Measurements from ENCODE around the gene APBB1IP. TPM values are rescaled to one million over a fixed set of nuclear protein-coding genes. Genes with fewer than 3 reads are reported as not detected.
"Not testable (repeated sequence)": the region's sequence is repeated elsewhere in the genome, so short reads cannot be mapped to it uniquely, and the experiment has no call there.

Gene APBB1IP
- total and polyA plus RNA-seq, 3 experiments from 2014 or later: 47.7 to 72.3 (median 48.9) TPM

- Mint-ChIP-seq H3K36me3 (peaks cover 0 to 41% (median 7%) of the 10 kb centered on the region in 3 donors), H3K27me3 (no peaks in the 10 kb centered on the region)
These were observed 30.6 kb downstream of the APBB1IP start for GRCh38 chr10:26468700-26469099.

GRCh38 chr10:26472492-26472778, 34.3 kb downstream of the APBB1IP start:
- Histone ChIP-seq H3K36me3 (ENCODE audit: insufficient read depth, low read length) (peaks cover 2% of the 10 kb centered on the region), H3K27me3 (ENCODE audit: insufficient read depth, low read length, poor library complexity, severe bottlenecking) (no peaks in the 10 kb centered on the region), H3K4me1 (ENCODE audit: insufficient read depth, low read length) (peaks cover 94% of the 10 kb centered on the region), H3K4me3 (ENCODE audit: low read length) (no peak overlapping the region), H3K27ac (ENCODE audit: low read depth, low read length) (no peak overlapping the region), H3K9me3 (ENCODE audit: low read length) (no peaks in the 10 kb centered on the region)
- Mint-ChIP-seq H3K27ac (peak overlapping the region; percentile 0 to 84 (median 68)), H3K27me3 (no peaks in the 10 kb centered on the region), H3K4me1 (peaks cover 81 to 94% (median 91%) of the 10 kb centered on the region in 3 donors), H3K36me3 (peaks cover 6 to 30% (median 6%) of the 10 kb centered on the region in 3 donors), H3K4me3 (peak overlapping the region in 4 of 7 donors; percentile 16 to 54 (median 50)), H3K9me3 (no peaks in the 10 kb centered on the region)
- CTCF ChIA-PET: interaction anchor here (1.4 kb wide), 1 partner anchor 23 kb away, joined by 4 read pairs; no protein-coding TSS in a partner anchor
- POLR2A ChIA-PET: no interaction called here
- DNase-seq: no peak

More at GRCh38 chr10:26468700-26469099, 30.6 kb downstream of the APBB1IP start:
- DNase-seq: peak; percentile 22 to 84 (median 69)
- no peaks in the 10 kb centered on the region for H3K9me3 ChIP-seq (ENCODE audit: low read length)
- H3K36me3 ChIP-seq (ENCODE audit: insufficient read depth, low read length): no peaks in the 10 kb centered on the region
- no peaks in the 10 kb centered on the region for H3K27me3 ChIP-seq (ENCODE audit: insufficient read depth, low read length, poor library complexity, severe bottlenecking)
- POLR2A ChIA-PET: interaction anchor here (0.6 to 1.5 kb wide), 8 partner anchors 16 to 1861 kb away, joined by 3 to 7 read pairs (median 4); no protein-coding TSS in a partner anchor
- no peaks in the 10 kb centered on the region for H3K9me3 Mint-ChIP-seq
- peak overlapping the region; percentile 15 to 86 (median 83) for H3K4me3 Mint-ChIP-seq
- H3K27ac ChIP-seq (ENCODE audit: low read depth, low read length): no peak overlapping the region
- H3K27ac Mint-ChIP-seq: peak overlapping the region; percentile 79 to 97 (median 93)
- peaks cover 84% of the 10 kb centered on the region for H3K4me1 ChIP-seq (ENCODE audit: insufficient read depth, low read length)
- peaks cover 83 to 97% (median 96%) of the 10 kb centered on the region in 3 donors for H3K4me1 Mint-ChIP-seq
- H3K4me3 ChIP-seq (ENCODE audit: low read length): peak overlapping the region; percentile 42
- CTCF ChIA-PET: interaction anchor here (0.7 to 2.6 kb wide), 8 partner anchors 11 to 1230 kb away, joined by 3 to 8 read pairs (median 4); partner anchors contain the start of genes MASTL and YME1L1

GRCh38 chr10:26474026-26474425, 35.9 kb downstream of the APBB1IP start:
- peaks cover 7 to 32% (median 8%) of the 10 kb centered on the region in 3 donors for H3K36me3 Mint-ChIP-seq
- Histone ChIP-seq H3K27me3 (ENCODE audit: insufficient read depth, low read length, poor library complexity, severe bottlenecking) (no peaks in the 10 kb centered on the region), H3K4me3 (ENCODE audit: low read length) (no peak overlapping the region), H3K4me1 (ENCODE audit: insufficient read depth, low read length) (peaks cover 94% of the 10 kb centered on the region), H3K36me3 (ENCODE audit: insufficient read depth, low read length) (peaks cover 4% of the 10 kb centered on the region), H3K9me3 (ENCODE audit: low read length) (no peaks in the 10 kb centered on the region), H3K27ac (ENCODE audit: low read depth, low read length) (no peak overlapping the region)
- no peaks in the 10 kb centered on the region for H3K27me3 Mint-ChIP-seq
- H3K4me3 Mint-ChIP-seq: peak overlapping the region in 6 of 7 donors; percentile 45 to 80 (median 74)
- peak overlapping the region in 7 of 8 donors; percentile 64 to 97 (median 92) for H3K27ac Mint-ChIP-seq
- H3K4me1 Mint-ChIP-seq: peaks cover 80 to 92% (median 89%) of the 10 kb centered on the region in 3 donors
- no peak for DNase-seq
- no peaks in the 10 kb centered on the region for H3K9me3 Mint-ChIP-seq
- ChIA-PET POLR2A (interaction anchor here (1.2 kb wide), 1 partner anchor 25 kb away, joined by 3 read pairs; no protein-coding TSS in a partner anchor), CTCF (interaction anchor here (0.8 to 1.0 kb wide), 2 partner anchors 16 to 130 kb away, joined by 3 read pairs; no protein-coding TSS in a partner anchor)

GRCh38 chr10:26474845-26475244, 36.7 kb downstream of the APBB1IP start:
- H3K4me3 ChIP-seq (ENCODE audit: low read length): peak overlapping the region; percentile 17
- H3K4me1 Mint-ChIP-seq: peaks cover 76 to 88% (median 86%) of the 10 kb centered on the region in 3 donors
- POLR2A ChIA-PET: interaction anchor here (1.0 to 1.2 kb wide), 2 partner anchors 19 to 25 kb away, joined by 3 to 4 read pairs; no protein-coding TSS in a partner anchor

GRCh38 chr10:26475386-26475785, 37.2 kb downstream of the APBB1IP start:
- H3K27ac Mint-ChIP-seq: peak overlapping the region; percentile 64 to 97 (median 92)
- CTCF ChIA-PET: interaction anchor here (1.8 kb wide), 2 partner anchors 9 to 10 kb away, joined by 5 to 6 read pairs; no protein-coding TSS in a partner anchor
- Histone ChIP-seq H3K4me3 (ENCODE audit: low read length) (peak overlapping the region; percentile 16), H3K4me1 (ENCODE audit: insufficient read depth, low read length) (peaks cover 95% of the 10 kb centered on the region), H3K27me3 (ENCODE audit: insufficient read depth, low read length, poor library complexity, severe bottlenecking) (no peaks in the 10 kb centered on the region), H3K27ac (ENCODE audit: low read depth, low read length) (peak overlapping the region; percentile 14), H3K36me3 (ENCODE audit: insufficient read depth, low read length) (peaks cover 4% of the 10 kb centered on the region), H3K9me3 (ENCODE audit: low read length) (no peaks in the 10 kb centered on the region)
- no peaks in the 10 kb centered on the region for H3K9me3 Mint-ChIP-seq
- H3K36me3 Mint-ChIP-seq: peaks cover 7 to 39% (median 8%) of the 10 kb centered on the region in 3 donors
- POLR2A ChIA-PET: interaction anchor here (1.0 to 1.5 kb wide), 2 partner anchors 20 to 33 kb away, joined by 4 read pairs; no protein-coding TSS in a partner anchor
- DNase-seq: no peak
- peaks cover 78 to 90% (median 88%) of the 10 kb centered on the region in 3 donors for H3K4me1 Mint-ChIP-seq
- peak overlapping the region; percentile 33 to 80 (median 74) for H3K4me3 Mint-ChIP-seq
- no peaks in the 10 kb centered on the region for H3K27me3 Mint-ChIP-seq

More at GRCh38 chr10:26474845-26475244, 36.7 kb downstream of the APBB1IP start:
- H3K27me3 Mint-ChIP-seq; H3K36me3 ChIP-seq (ENCODE audit: insufficient read depth, low read length); H3K9me3 Mint-ChIP-seq; H3K9me3 ChIP-seq (ENCODE audit: low read length); H3K27me3 ChIP-seq (ENCODE audit: insufficient read depth, low read length, poor library complexity, severe bottlenecking): not testable (repeated sequence)
- Mint-ChIP-seq H3K27ac (peak overlapping the region; percentile 64 to 97 (median 92)), H3K36me3 (peaks cover 7 to 35% (median 8%) of the 10 kb centered on the region in 3 donors), H3K4me3 (peak overlapping the region; percentile 33 to 80 (median 74))
- CTCF ChIA-PET: interaction anchor here (0.8 to 1.8 kb wide), 3 partner anchors 8 to 131 kb away, joined by 3 to 6 read pairs (median 3); no protein-coding TSS in a partner anchor
- H3K4me1 ChIP-seq (ENCODE audit: insufficient read depth, low read length): peaks cover 95% of the 10 kb centered on the region
- H3K27ac ChIP-seq (ENCODE audit: low read depth, low read length): peak overlapping the region; percentile 14
- peak in 2 of 5 donors; percentile 39 to 46 for DNase-seq

GRCh38 chr10:26477501-26477900, 39.4 kb downstream of the APBB1IP start:
- H3K27ac Mint-ChIP-seq: peak overlapping the region; percentile 68 to 97 (median 86)
- Histone ChIP-seq H3K36me3 (ENCODE audit: insufficient read depth, low read length) (peaks cover 4% of the 10 kb centered on the region), H3K27ac (ENCODE audit: low read depth, low read length) (no peak overlapping the region), H3K4me1 (ENCODE audit: insufficient read depth, low read length) (peaks cover 93% of the 10 kb centered on the region), H3K9me3 (ENCODE audit: low read length) (no peaks in the 10 kb centered on the region), H3K27me3 (ENCODE audit: insufficient read depth, low read length, poor library complexity, severe bottlenecking) (no peaks in the 10 kb centered on the region), H3K4me3 (ENCODE audit: low read length) (peak overlapping the region; percentile 12)
- H3K27me3 Mint-ChIP-seq: no peaks in the 10 kb centered on the region
- no peaks in the 10 kb centered on the region for H3K9me3 Mint-ChIP-seq
- no peak for DNase-seq
- peaks cover 3 to 31% (median 8%) of the 10 kb centered on the region in 3 donors for H3K36me3 Mint-ChIP-seq
- ChIA-PET POLR2A (interaction anchor here (0.6 kb wide), 1 partner anchor 70 kb away, joined by 3 read pairs; no protein-coding TSS in a partner anchor), CTCF (interaction anchor here (0.9 to 1.1 kb wide), 2 partner anchors 79 to 94 kb away, joined by 3 read pairs; no protein-coding TSS in a partner anchor)
- H3K4me3 Mint-ChIP-seq: peak overlapping the region in 4 of 7 donors; percentile 4 to 56 (median 29)
- H3K4me1 Mint-ChIP-seq: peaks cover 72 to 90% (median 88%) of the 10 kb centered on the region in 3 donors

- no peak overlapping the region for H3K27ac ChIP-seq (ENCODE audit: low read depth, low read length)
- peaks cover 3 to 30% (median 8%) of the 10 kb centered on the region in 3 donors for H3K36me3 Mint-ChIP-seq
- peaks cover 4% of the 10 kb centered on the region for H3K36me3 ChIP-seq (ENCODE audit: insufficient read depth, low read length)
- H3K27me3 ChIP-seq (ENCODE audit: insufficient read depth, low read length, poor library complexity, severe bottlenecking): no peaks in the 10 kb centered on the region
- H3K9me3 Mint-ChIP-seq: no peaks in the 10 kb centered on the region
- DNase-seq: no peak
- peaks cover 93% of the 10 kb centered on the region for H3K4me1 ChIP-seq (ENCODE audit: insufficient read depth, low read length)
- H3K4me1 Mint-ChIP-seq: peaks cover 68 to 90% (median 84%) of the 10 kb centered on the region in 3 donors
- CTCF ChIA-PET: interaction anchor here (0.9 to 1.1 kb wide), 2 partner anchors 78 to 94 kb away, joined by 3 read pairs; no protein-coding TSS in a partner anchor
- H3K9me3 ChIP-seq (ENCODE audit: low read length): no peaks in the 10 kb centered on the region
- no peak overlapping the region for H3K4me3 ChIP-seq (ENCODE audit: low read length)
- H3K27ac Mint-ChIP-seq: peak overlapping the region; percentile 68 to 99 (median 88)
- H3K4me3 Mint-ChIP-seq: peak overlapping the region; percentile 47 to 70 (median 62)
- H3K27me3 Mint-ChIP-seq: no peaks in the 10 kb centered on the region
- POLR2A ChIA-PET: interaction anchor here (0.6 kb wide), 1 partner anchor 70 kb away, joined by 3 read pairs; no protein-coding TSS in a partner anchor
These were observed 39.9 kb downstream of the APBB1IP start for GRCh38 chr10:26478061-26478460.

Data from CD8-positive, alpha-beta memory T cell (primary cell).